Measurements from ENCODE around the gene TMEM164.
"Not testable (repeated sequence)": the region's sequence is repeated elsewhere in the genome, so short reads cannot be mapped to it uniquely, and the experiment has no call there.

Gene TMEM164

GRCh38 chrX:110002300-110003166, at the start of gene TMEM164:
TSS of gene TMEM164 (plus strand) at chrX:110003114. CDS start at chrX:110003775, 661 bp downstream.
- peak in 57 of 58 donors; percentile 3 to 88 (median 70) for DNase-seq

GRCh38 chrX:109954333-109954732, 48.6 kb upstream of the TMEM164 start:
- DNase-seq, result no peak

GRCh38 chrX:109954955-109955354, 48.0 kb upstream of the TMEM164 start:
- DNase-seq, result no peak

- DNase-seq, result no peak
Measured at GRCh38 chrX:109958266-109958665, 44.6 kb upstream of the TMEM164 start.

- no peak for DNase-seq
Measured at GRCh38 chrX:109959356-109959871, 43.5 kb upstream of the TMEM164 start.

- no peak for DNase-seq
Measured at GRCh38 chrX:109964390-109964789, 38.5 kb upstream of the TMEM164 start.

- DNase-seq, result no peak
Measured at GRCh38 chrX:109966246-109966645, 36.7 kb upstream of the TMEM164 start.

GRCh38 chrX:109967156-109967555, 35.8 kb upstream of the TMEM164 start:
- no peak for DNase-seq

- not testable (repeated sequence) for DNase-seq
Measured at GRCh38 chrX:109970841-109971240, 32.1 kb upstream of the TMEM164 start.

GRCh38 chrX:109974906-109975655, 27.8 kb upstream of the TMEM164 start:
- no peak for DNase-seq

GRCh38 chrX:109985210-109985609, 17.7 kb upstream of the TMEM164 start:
- not testable (repeated sequence) for DNase-seq

GRCh38 chrX:109987884-109988283, 15.0 kb upstream of the TMEM164 start:
- DNase-seq, result no peak

GRCh38 chrX:109990582-109991276, 12.2 kb upstream of the TMEM164 start:
- DNase-seq, result no peak

- DNase-seq, result no peak
Measured at GRCh38 chrX:109992203-109992602, 10.7 kb upstream of the TMEM164 start.

- DNase-seq, result no peak
Measured at GRCh38 chrX:109995155-109995554, 7.8 kb upstream of the TMEM164 start.

- DNase-seq, result peak in 1 of 58 donors; percentile 7
Measured at GRCh38 chrX:109997786-109998452, 5.0 kb upstream of the TMEM164 start.

GRCh38 chrX:110000000-110000399, 2.9 kb upstream of the TMEM164 start:
- no peak for DNase-seq

- no peak for DNase-seq
Measured at GRCh38 chrX:110000847-110001713, 1.8 kb upstream of the TMEM164 start.

- no peak for DNase-seq
Measured at GRCh38 chrX:110001740-110002299, 1.1 kb upstream of the TMEM164 start.

Measured in anterior cingulate cortex (tissue), 58 donors.